HepG2 (cell line): Measurements from ENCODE around the gene P2RX6. TPM values are rescaled to one million over a fixed set of nuclear protein-coding genes. Genes with fewer than 3 reads are reported as not detected.

ENCODE experiments used
- ATAC-seq: fragments of 200-7000 bp; cut with Tn5 transposase; 3 replicates; pipeline ENCODE4 v1.9.1; 2020; ENCODE audit warnings: mild to moderate bottlenecking, moderate library complexity
- BruUV-seq: library from RNA; stranded (reverse); fragments of 400-500 nt; replicated peaks from 2 replicates; lab custom pipeline; 2021; lab: Mats Ljungman, UMichigan
- CTCF ChIA-PET: fragments of 300-600 bp; formaldehyde crosslinking; extraction: SDS; loops from one replicate; lab custom pipeline; 2021; ENCODE audit warnings: low total read pairs, inconsistent platforms, low intra/inter-chr PET ratio; lab: Yijun Ruan, JAX
- POLR2A ChIA-PET: fragments of 350-600 bp; sonication (Branson Sonifier 250); formaldehyde crosslinking; loops from one replicate; lab custom pipeline; 2020; ENCODE audit warnings: antibody characterized with exemption, inconsistent platforms; lab: Yijun Ruan, JAX
- DNase-seq: peaks from one replicate; pipeline ENCODE4 v3.0.0-alpha.2; 2015; ENCODE audit warnings: low spot score
- FAIRE-seq: peaks from 3 replicates; lab custom pipeline; 2011; peaks lifted over from hg19 to GRCh38; lab: Jason Lieb, UNC
- H2AFZ ChIP-seq: one replicate; pipeline ENCODE4 v1.6.1; 2011; ENCODE audit warnings: low read length, inconsistent platforms
- H3K27ac ChIP-seq: fragments of 300-600 bp; 3 replicates; pipeline ENCODE4 v1.8.0; 2011; ENCODE audit warnings: mixed run types, mild to moderate bottlenecking, mixed read lengths, low read length, inconsistent platforms; ENCODE audit not compliant: insufficient read depth; ENCODE audit errors: extremely low read length
- H3K27me3 ChIP-seq, 2 experiments: fragments of 200-600 bp in 1 of 2; 2 replicates in 1 of 2; 3 replicates in 1 of 2; pipeline versions ENCODE4 v1.6.0 to v1.8.0; 2011; ENCODE audit warnings: low read length in 2 of 2, mild to moderate bottlenecking in 2 of 2, moderate library complexity in 2 of 2, inconsistent platforms in 1 of 2; ENCODE audit not compliant: insufficient read depth in 2 of 2, control insufficient read depth in 1 of 2
- H3K36me3 ChIP-seq, 2 experiments: fragments of 200-600 bp in 1 of 2; replicated peaks in 1 of 2; 2 replicates in 1 of 2; 3 replicates in 1 of 2; pipeline versions ENCODE4 v1.5.1 to v1.8.0; 2011; ENCODE audit warnings: low read length in 2 of 2, inconsistent platforms in 1 of 2; ENCODE audit not compliant: insufficient read depth in 2 of 2, control insufficient read depth in 1 of 2
- H3K4me1 ChIP-seq: 2 replicates; pipeline ENCODE4 v1.5.1; 2012; ENCODE audit warnings: low read length, inconsistent platforms; ENCODE audit not compliant: insufficient read depth
- H3K4me2 ChIP-seq: 2 replicates; pipeline ENCODE4 v1.6.0; 2011; ENCODE audit warnings: low read depth, low read length, inconsistent platforms
- H3K4me3 ChIP-seq, 3 experiments: fragments of 200-600 bp in 1 of 3; sonication (generic), shearing (Covaris generic) in 1 of 3; replicated peaks in 1 of 3; 2 replicates each; pipeline ENCODE4 v1.5.1; 2011 to 2016; ENCODE audit warnings: low read length in 3 of 3, inconsistent platforms in 2 of 3, low read depth in 2 of 3, mild to moderate bottlenecking in 2 of 3, control low read depth in 1 of 3, mixed read lengths in 1 of 3; ENCODE audit not compliant: insufficient read depth in 1 of 3
- H3K79me2 ChIP-seq: one replicate; pipeline ENCODE4 v1.6.1; 2011; ENCODE audit warnings: low read length, inconsistent platforms; ENCODE audit not compliant: insufficient read depth
- H3K9ac ChIP-seq: 2 replicates; pipeline ENCODE4 v1.6.0; 2011; ENCODE audit warnings: mild to moderate bottlenecking, low read depth, low read length, inconsistent platforms; ENCODE audit not compliant: insufficient read depth
- H3K9me3 ChIP-seq: 2 replicates; pipeline ENCODE4 v1.5.1; 2012; ENCODE audit warnings: mild to moderate bottlenecking, low read length
- H4K20me1 ChIP-seq: 2 replicates; pipeline ENCODE4 v1.6.0; 2011; ENCODE audit warnings: inconsistent platforms, mild to moderate bottlenecking, low read length, moderate library complexity; ENCODE audit not compliant: insufficient read depth
- ERF ChIP-seq: IDR thresholded peaks from 2 replicates; pipeline ENCODE4 v1.6.1; 2018; ENCODE audit warnings: missing biosample characterization, missing genetic modification reagents
- EZH2 ChIP-seq: conservative IDR thresholded peaks from 2 replicates; pipeline ENCODE4 v1.6.1; 2012; ENCODE audit warnings: mild to moderate bottlenecking, low read depth, low read length, moderate library complexity
- FIP1L1 ChIP-seq: fragments of 200-400 bp; formaldehyde crosslinking; IDR thresholded peaks from 2 replicates; pipeline ENCODE4 v1.6.1; 2018; ENCODE audit warnings: low read depth, mild to moderate bottlenecking, low read length, moderate library complexity, borderline replicate concordance; ENCODE audit not compliant: insufficient read depth
- GABPA ChIP-seq, 2 experiments: IDR thresholded peaks; 2 replicates each; pipeline ENCODE4 v1.6.1; 2011 to 2016; ENCODE audit warnings: low read depth in 2 of 2, low read length in 1 of 2, missing biosample characterization in 1 of 2, missing genetic modification characterization in 1 of 2
- ISX ChIP-seq: sonication (generic); formaldehyde crosslinking; conservative IDR thresholded peaks from 2 replicates; pipeline ENCODE4 v1.5.0; 2020; ENCODE audit warnings: missing genetic modification reagents
- KLF15 ChIP-seq: sonication (generic); formaldehyde crosslinking; IDR thresholded peaks from 2 replicates; pipeline ENCODE4 v1.8.1; 2023; ENCODE audit warnings: borderline replicate concordance, mild to moderate bottlenecking, inconsistent platforms, missing genetic modification reagents, mixed read lengths
- PAWR ChIP-seq: sonication (generic); formaldehyde crosslinking; IDR thresholded peaks from 2 replicates; pipeline ENCODE4 v1.4.0; 2020; ENCODE audit warnings: missing genetic modification reagents, mild to moderate bottlenecking, borderline replicate concordance
- ZNF224 ChIP-seq: sonication (generic); formaldehyde crosslinking; IDR thresholded peaks from 2 replicates; pipeline ENCODE4 v1.5.0; 2020; ENCODE audit warnings: mild to moderate bottlenecking, missing genetic modification reagents
- ZNF567 ChIP-seq: sonication (generic); formaldehyde crosslinking; IDR thresholded peaks from 2 replicates; pipeline ENCODE4 v1.8.1; 2023; ENCODE audit warnings: mild to moderate bottlenecking, missing genetic modification reagents, borderline replicate concordance
- ZNF644 ChIP-seq: IDR thresholded peaks from 2 replicates; pipeline ENCODE4 v1.6.1; 2016; ENCODE audit warnings: low read depth
- ZNF691 ChIP-seq: sonication (generic); formaldehyde crosslinking; IDR thresholded peaks from 2 replicates; pipeline ENCODE4 v1.4.0; 2020; ENCODE audit warnings: missing genetic modification reagents, low read depth, mild to moderate bottlenecking, borderline replicate concordance
- ZNF781 ChIP-seq: sonication (generic); formaldehyde crosslinking; IDR thresholded peaks from 2 replicates; pipeline ENCODE4 v1.5.1; 2020; ENCODE audit warnings: borderline replicate concordance, mild to moderate bottlenecking, missing genetic modification reagents; ENCODE audit errors: not compliant biosample characterization
- WGBS: methylation state at CpG from one replicate; pipeline ENCODE4 v1.1.6; 2017; ENCODE audit warnings: low lambda C conversion rate; 5-methylcytosine and 5-hydroxymethylcytosine counted together
- in situ Hi-C: cut with HindIII; loops from 2 replicates; pipeline ENCODE4 v1.10.0; 2017; ENCODE audit warnings: low pct_unique_long_range_greater_than_20kb; ENCODE audit not compliant: extremely low pct_ligation_motif_present
- intact Hi-C: fragments of 100-400 bp; cut with micrococcal nuclease; formaldehyde crosslinking; loops from one replicate; pipeline ENCODE4 v1.10.0; 2022; ENCODE audit not compliant: unreplicated experiment
- polyA plus RNA-seq, 8 experiments: library from polyadenylated mRNA; depleted of rRNA in 3 of 8; stranded (reverse) in 7 of 8; unstranded in 1 of 8; fragments of >200 nt; fragmentation: Illumina TruSeq in 4 of 8; extraction: Trizol in 4 of 8; gene quantifications; 2 replicates each; pipeline versions ENCODE4 v1.2.1 to v1.2.3, GENCODE V29; 2011 to 2016; ENCODE audit warnings: low read depth in 4 of 8, missing spikeins in 1 of 8, mixed read lengths in 1 of 8; ENCODE audit not compliant: insufficient read depth in 1 of 8
- total RNA-seq, 5 experiments: library from RNA; depleted of rRNA; stranded (reverse); fragments of >200 nt; fragmentation: Illumina TruSeq; extraction: Trizol; gene quantifications; 2 replicates each; pipeline ENCODE4 v1.2.3, GENCODE V29; 2016; ENCODE audit warnings: low read depth in 1 of 5
- TF ChIP-seq, protein P1 (sequence below): sonication (generic); formaldehyde crosslinking; IDR thresholded peaks from 2 replicates; pipeline ENCODE4 v1.8.0; 2022; ENCODE audit warnings: mild to moderate bottlenecking, missing genetic modification reagents

Gene P2RX6
- total and polyA plus RNA-seq, 2 of the 13 experiments (the other 11 are each of a cell fraction or from before 2014, with no cell fraction given), result 0.04 to 0.12 TPM

- Histone ChIP-seq H3K4me1 (peaks cover 12% of the 10 kb centered on the region; the same call in 1 of the 2 replicates), H2AFZ (no peak overlapping the region), H4K20me1 (no peaks in the 10 kb centered on the region; the same call in 1 of the 2 replicates), H3K79me2 (no peaks in the 10 kb centered on the region), H3K27ac (no peak overlapping the region), H3K4me2 (no peak overlapping the region), H3K4me3 (no peak overlapping the region), H3K27me3 (peaks cover 4 to 33% of the 10 kb centered on the region in 2 experiments; a peak in 4 of 5 replicates), H3K9ac (no peak overlapping the region), H3K9me3 (no peaks in the 10 kb centered on the region), H3K36me3 (no peaks in the 10 kb centered on the region)
- ChIA-PET POLR2A (no interaction called here), CTCF (no interaction called here)
- ATAC-seq (no peak), DNase-seq (no peak), FAIRE-seq (no peak)
- BruUV-seq, result no TSS peak
- 44% methylated on average over 12 of the region's 15 CpGs for WGBS
- no peak for TF ChIP-seq ZNF224
- no peak for TF ChIP-seq EZH2
- in situ Hi-C loops, result no loop called here
- intact Hi-C loops, result no loop called here
Measured at GRCh38 chr22:21043860-21044535, 29.0 kb downstream of the P2RX6 start.

DNA sequence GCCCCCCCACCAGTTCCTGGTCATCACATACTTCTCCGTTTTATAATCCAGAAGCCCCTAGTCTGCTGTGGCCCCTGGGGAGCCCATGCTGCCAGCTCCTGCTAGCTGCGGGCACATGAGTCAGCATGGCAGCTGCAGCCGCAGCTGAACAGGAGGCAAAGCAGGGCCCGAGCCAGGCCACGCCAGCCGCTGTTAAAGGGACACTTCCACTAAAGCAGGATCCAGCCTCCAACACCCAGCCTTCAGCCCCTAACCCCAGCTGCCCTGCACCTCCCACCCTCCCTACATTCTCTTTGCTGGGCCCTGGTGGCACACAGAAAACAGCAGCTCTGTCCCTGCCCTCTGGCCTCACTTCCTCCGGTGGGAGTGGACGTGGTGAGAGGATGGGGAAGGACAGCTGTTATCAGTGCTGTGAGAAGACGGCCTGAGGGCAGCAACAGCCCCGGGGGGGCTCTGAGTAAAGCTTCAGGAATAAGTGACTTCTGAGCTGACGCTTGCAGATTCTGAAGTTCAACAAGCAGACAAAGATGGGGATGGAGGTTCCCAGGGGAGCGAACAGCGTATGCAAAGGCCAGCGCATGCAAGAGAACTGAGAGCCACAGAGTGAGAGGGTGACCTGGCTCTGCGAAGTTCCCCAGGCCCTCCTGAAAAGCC lies 30.1 kb downstream of the P2RX6 start:
- ChIA-PET CTCF (no interaction called here), POLR2A (no interaction called here)
- no peaks in the 10 kb centered on the region; the same call in 1 of the 2 replicates for H4K20me1 ChIP-seq
- no peaks in the 10 kb centered on the region for H3K79me2 ChIP-seq
- no peak for DNase-seq
- no peak overlapping the region for H3K27ac ChIP-seq
- TF ChIP-seq ZNF644 (no peak), ERF (CRISPR knock-in tag) (no peak), FIP1L1 (no peak), GABPA (IDR thresholded peaks at IDR 0.05; ENCODE audit: low read depth, low read length) (no peak), GABPA (CRISPR knock-in tag; IDR thresholded peaks at IDR 0.05; ENCODE audit: low read depth) (no peak), ISX (CRISPR knock-in tag) (no peak), ZNF691 (CRISPR knock-in tag) (no peak), ZNF781 (CRISPR knock-in tag) (no peak), KLF15 (CRISPR knock-in tag) (no peak), ZNF567 (no peak), PAWR (CRISPR knock-in tag) (no peak)
- TF ChIP-seq, protein P1, sequence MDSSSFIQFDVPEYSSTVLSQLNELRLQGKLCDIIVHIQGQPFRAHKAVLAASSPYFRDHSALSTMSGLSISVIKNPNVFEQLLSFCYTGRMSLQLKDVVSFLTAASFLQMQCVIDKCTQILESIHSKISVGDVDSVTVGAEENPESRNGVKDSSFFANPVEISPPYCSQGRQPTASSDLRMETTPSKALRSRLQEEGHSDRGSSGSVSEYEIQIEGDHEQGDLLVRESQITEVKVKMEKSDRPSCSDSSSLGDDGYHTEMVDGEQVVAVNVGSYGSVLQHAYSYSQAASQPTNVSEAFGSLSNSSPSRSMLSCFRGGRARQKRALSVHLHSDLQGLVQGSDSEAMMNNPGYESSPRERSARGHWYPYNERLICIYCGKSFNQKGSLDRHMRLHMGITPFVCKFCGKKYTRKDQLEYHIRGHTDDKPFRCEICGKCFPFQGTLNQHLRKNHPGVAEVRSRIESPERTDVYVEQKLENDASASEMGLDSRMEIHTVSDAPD (CRISPR knock-in tag), result no peak
- in situ Hi-C loops (no loop called here), intact Hi-C loops (no loop called here)
- no peaks in the 10 kb centered on the region for H3K9me3 ChIP-seq
- H3K9ac ChIP-seq, result no peak overlapping the region
- peak overlapping the region; percentile 72 for H3K4me2 ChIP-seq
- no peaks in the 10 kb centered on the region for H3K36me3 ChIP-seq
- H3K27me3 ChIP-seq, result peaks cover 4 to 33% of the 10 kb centered on the region in 2 experiments; a peak in 4 of 5 replicates
- ATAC-seq, result peak; percentile 12; the same call in 2 of the 3 replicates
- WGBS, result 30% methylated on average over 14 of the region's 15 CpGs
- no peak for FAIRE-seq
- no TSS peak for BruUV-seq
- no peak overlapping the region for H2AFZ ChIP-seq
- H3K4me3 ChIP-seq, result peak overlapping the region in 1 of 3 experiments; percentile 53; a peak in 1 of 6 replicates
- peaks cover 12% of the 10 kb centered on the region; the same call in 1 of the 2 replicates for H3K4me1 ChIP-seq
